ENCODE results near the gene VSIG10.

DNA sequence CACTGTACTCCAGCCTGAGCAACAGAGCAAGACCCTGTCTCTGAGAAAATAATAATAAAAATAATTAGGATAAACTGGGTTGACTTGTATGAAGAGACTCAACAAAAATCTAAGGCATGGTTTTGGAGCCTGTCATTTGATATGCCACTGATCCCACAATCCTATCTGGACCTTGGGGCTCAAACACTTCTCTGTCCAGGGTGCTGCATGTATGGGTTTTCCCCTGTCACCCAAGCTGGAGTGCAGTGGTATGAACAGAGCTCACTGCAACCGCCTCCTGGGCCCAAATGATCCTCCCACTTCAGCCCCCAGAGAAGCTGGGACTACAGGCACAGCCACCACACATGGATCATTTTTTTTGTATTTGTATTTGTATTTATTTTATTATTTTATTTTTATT lies 5.3 kb upstream of the VSIG10 start:
- TF ChIP-seq, protein P1, sequence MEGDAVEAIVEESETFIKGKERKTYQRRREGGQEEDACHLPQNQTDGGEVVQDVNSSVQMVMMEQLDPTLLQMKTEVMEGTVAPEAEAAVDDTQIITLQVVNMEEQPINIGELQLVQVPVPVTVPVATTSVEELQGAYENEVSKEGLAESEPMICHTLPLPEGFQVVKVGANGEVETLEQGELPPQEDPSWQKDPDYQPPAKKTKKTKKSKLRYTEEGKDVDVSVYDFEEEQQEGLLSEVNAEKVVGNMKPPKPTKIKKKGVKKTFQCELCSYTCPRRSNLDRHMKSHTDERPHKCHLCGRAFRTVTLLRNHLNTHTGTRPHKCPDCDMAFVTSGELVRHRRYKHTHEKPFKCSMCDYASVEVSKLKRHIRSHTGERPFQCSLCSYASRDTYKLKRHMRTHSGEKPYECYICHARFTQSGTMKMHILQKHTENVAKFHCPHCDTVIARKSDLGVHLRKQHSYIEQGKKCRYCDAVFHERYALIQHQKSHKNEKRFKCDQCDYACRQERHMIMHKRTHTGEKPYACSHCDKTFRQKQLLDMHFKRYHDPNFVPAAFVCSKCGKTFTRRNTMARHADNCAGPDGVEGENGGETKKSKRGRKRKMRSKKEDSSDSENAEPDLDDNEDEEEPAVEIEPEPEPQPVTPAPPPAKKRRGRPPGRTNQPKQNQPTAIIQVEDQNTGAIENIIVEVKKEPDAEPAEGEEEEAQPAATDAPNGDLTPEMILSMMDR (IDR thresholded peaks at IDR 0.05): no peak
- TF ChIP-seq POLR2A (IDR thresholded peaks at IDR 0.05) (no peak), POLR2AphosphoS5 (IDR thresholded peaks at IDR 0.05) (no peak), EP300 (IDR thresholded peaks at IDR 0.05) (no peak)
